Measurements from ENCODE around the gene KRTAP12-2.
"Not testable (repeated sequence)": the region's sequence is repeated elsewhere in the genome, so short reads cannot be mapped to it uniquely, and the experiment has no call there.

- not testable (repeated sequence) for TF ChIP-seq POLR2A, CTCF (IDR thresholded peaks at IDR 0.05)
These were observed 28.0 kb downstream of the KRTAP12-2 start for GRCh38 chr21:44638506-44639330.
